ENCODE results near the gene SLC6A11.

SLC6A11 gene

DNA sequence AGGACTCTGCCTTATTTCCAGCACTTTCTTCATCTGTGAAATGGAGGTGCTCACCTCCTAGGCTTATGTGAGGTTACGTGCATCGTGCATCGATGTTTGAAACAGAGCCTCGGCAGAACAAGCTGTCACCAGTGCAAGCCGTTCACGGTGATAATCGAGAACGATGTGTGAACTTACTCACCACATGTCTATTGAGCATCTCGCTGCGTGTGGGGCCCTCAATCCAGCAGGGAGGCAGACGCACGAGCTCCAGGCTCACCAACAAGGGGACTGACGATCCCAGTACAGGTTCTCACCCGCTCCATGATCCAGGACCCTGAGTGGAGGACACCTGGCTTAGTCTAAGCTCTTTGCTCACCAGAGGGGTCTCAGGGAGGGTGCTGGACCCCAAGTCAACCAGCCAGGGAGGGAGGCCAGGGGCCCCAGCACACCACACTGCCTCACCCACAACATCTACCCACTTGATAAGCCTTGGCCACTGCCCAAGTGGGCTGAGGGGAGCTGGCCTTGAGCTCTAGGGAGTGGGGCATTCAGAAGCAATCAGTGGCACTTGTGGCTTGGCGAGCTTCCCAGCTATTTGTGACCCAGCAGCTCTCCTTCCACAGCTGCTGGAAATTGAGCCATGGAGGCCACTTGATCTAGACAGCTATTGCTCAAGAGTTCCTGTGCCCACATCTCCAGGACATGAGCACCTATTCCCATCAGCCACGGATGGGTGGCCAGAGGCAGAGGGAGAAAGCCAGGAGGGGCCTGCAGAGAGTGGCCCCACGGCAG is 142.1 kb downstream of the SLC6A11 start:
- DNase-seq: peak; percentile 62

DNA sequence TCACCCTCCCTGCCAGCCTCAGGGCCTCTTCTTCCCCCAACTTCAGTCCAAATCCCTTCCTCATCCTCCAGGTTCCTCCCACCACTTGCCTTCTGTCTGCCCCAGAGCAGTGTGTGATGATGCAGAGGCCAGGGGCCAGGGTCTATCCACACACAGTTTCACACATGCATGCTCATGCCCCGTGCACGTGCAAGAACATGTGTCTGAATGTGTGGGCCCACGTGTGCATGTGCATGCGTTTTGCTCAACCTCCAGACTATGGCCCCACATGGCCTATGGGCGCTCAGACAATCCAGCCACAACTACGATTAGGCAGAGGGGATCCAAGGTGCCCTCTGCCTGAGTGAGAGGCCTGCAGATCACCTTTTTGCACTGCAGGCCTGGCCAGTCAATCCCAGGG is 144.2 kb downstream of the SLC6A11 start:
- DNase-seq: no peak

DNA sequence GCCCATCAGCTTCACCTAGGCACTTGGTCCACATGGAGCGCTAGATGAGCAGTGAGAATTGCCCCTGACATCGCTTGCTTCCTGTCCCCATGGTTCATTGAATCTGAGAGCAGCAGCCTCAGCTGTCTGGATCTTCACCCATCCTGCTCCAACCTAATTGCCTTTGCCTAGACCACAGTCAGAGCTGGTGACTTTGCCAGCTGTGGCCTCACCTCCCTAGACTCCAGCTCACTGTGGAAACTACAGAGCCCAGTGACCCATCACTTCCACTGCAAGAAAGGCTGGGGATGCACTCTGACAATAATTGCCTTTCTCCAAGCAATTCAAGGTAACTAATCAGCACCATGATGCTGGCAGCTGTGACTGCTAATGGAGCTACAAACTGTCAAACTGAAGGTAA is 145.9 kb downstream of the SLC6A11 start:
- DNase-seq: no peak

DNA sequence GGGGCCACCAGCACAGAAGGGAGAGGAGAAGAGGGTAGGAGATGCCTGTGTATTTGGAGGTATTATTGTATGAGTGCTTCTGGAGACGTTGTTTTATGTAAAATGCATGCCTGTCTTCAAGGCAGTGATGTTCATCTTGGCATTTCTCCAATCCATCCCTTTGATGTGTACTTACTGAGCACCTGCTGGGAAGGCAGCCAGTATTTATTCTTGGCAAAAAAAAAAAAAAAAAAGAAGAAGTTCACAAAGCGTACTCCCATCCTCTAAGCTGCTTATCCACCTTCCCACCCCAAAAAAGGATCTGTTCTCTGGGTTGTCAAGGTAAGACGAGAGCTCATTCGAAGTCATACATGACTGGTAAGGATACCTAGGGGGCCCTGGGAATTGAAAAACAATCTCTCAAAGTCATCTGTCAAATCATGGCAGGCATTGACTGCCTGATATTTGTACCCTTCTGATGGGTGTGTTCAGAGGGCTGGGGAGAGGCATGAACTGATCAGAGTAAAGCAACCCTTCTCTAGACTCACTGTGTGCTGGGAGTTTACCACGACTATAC is 146.5 kb downstream of the SLC6A11 start:
- DNase-seq: no peak

DNA sequence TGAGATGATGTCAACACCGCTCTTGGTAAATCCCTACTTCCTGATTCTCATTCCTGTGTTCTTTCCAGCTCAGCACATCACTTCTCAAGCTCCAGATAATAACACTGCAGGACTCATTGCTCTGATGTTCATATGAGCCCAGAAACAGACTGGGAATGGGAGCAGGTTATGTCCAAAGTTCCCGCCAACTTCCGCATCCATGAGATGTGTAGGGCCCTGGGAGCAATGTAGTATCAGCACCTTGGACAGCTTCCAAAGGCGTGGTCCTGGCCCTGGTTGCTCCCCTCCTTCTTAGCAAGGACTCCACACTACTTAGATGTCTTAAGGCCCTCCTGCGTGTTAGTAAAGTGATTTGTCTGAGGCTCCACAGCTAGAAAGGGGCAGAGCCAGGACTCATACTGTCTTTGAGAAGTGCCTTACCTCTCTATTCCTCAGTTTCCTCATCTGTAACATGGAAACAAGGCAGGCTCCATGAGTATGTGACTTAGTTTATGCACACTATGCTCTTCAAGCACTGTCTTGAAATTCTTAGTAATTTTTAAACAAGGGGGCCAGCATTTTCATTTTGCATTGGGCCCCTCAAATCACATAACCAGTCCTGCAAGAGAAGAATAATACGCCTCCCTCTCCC is 148.6 kb downstream of the SLC6A11 start:
- peak; percentile 48 for DNase-seq

DNA sequence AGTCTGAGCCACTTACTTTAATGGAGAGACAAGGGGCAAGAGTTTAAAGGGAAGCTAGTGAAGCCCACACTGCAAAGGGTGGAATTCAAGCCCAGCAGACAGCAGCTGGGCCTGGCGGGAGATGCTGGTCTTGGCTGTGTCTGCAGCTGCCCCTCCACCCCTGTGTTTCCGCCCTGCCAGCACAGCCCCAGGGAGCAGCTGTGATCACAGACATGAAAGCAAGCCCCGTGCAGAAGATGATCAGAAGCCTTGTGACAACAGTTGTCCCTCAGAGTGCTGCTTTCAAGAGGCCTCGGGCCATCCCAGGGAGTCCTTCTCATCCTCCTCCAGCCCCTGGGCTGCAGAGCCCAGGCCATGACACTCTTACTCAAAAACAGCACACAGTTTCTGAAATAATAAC is 152.4 kb downstream of the SLC6A11 start:
- peak; percentile 71 for DNase-seq

DNA sequence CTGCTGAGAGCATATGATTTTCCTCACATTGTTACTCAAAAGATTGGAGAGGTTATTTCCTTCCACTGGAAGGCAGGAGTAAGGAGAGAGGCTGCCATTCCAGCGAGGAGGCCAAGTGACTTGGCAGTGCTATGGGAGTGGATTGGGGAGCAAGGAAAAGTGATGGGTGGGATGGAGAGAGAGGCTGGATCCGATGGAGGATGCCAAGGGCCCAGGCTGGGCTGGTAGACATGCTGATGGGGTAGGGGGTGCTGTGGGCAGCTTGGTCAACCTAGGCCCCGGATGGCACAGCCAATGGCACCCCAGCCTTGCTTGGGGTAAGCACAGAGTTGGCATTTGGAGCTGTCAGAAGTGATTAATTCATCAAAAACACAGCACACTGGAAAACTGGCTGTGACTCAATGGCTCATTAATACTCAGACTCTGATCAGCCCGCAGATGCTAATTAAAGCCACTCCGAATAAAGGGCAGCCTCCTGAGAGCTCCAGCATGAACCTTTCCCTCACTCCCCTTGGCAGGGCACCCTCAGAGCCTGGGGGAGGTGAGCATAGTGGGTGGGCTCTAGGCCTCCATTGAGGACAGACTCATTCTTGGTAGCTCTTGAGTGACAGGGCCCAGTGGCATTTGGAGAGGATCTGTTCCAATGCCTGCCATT is 154.4 kb downstream of the SLC6A11 start:
- DNase-seq: no peak

DNA sequence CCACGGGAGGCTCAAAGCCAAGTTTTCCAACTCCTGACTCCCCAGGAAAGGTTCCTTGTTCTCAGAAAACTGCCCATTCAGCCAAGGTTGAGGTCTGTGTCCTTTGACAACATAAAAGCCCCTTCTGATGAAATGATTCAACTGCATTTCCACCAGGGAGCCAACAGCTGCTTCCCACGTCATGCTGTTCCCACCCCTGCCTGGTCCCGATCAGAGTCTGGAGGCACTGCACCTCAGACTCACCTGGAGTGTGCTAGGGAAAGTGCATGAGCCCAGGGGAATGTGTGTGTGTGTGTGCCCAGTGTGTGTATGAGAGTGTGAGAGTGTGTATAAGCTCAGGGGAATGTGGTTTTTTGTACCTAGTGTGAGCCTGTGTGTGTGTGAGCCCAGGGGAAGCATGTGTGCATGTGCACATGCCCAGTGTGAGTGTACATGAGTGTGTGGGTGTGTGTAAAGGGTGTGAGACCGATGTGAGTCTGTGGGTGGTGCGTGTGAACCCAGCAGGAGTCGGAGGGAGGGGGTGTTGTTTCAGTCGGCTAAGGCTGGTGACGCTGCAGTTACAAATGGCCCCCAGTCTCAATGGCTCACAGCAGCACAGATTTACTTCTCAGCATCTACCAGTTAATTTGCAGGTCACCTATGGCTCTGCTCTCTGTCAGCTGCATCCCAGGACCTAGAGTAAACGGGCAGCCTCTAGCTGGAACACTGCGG is 156.2 kb downstream of the SLC6A11 start:
- no peak for DNase-seq

DNA sequence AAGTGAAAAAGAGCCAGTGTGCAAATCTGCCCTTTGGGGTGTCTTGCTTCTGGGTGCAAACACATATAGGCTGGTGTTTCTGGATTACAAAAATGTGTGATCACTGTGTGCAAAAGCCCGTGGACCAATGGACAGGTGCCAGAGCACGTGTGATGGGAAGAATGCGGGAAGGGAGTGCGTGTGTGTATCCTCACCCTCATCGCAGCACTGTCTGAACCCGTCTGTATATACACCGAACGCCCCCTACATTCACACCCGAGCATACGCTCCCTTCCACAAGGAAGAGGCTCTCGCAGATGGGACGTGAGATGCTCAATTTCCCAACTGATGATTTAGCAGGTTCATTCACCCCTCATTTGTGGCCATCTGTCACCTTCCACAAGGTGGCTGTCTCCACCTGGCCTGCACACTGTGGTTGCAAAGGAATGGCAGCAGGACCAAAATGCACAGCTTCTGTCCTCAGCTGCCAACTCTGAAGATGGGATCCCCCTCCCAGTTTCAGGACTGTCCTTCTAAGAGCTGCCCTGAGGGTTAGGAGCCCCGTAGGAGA is 157.1 kb downstream of the SLC6A11 start:
- no peak for DNase-seq

DNA sequence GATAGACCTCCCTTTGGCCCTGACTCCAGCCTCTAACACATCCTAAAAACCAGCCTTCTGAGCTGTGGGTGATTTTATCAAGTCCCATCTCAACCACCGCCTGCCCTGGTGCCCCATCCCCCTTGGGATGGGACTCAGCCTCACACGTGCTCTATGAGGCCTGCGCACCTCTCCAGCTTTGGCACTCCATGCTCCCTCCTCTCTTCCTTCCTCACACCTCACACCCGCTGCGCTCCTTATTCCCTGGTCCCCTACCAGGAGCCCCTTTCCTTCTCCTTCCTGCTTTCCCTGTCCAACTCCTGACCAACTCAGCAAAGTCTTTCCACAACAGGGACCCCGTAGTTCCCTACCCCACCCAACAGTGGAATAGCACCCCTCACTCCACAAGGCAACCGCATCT is 158.1 kb downstream of the SLC6A11 start:
- no peak for DNase-seq

DNA sequence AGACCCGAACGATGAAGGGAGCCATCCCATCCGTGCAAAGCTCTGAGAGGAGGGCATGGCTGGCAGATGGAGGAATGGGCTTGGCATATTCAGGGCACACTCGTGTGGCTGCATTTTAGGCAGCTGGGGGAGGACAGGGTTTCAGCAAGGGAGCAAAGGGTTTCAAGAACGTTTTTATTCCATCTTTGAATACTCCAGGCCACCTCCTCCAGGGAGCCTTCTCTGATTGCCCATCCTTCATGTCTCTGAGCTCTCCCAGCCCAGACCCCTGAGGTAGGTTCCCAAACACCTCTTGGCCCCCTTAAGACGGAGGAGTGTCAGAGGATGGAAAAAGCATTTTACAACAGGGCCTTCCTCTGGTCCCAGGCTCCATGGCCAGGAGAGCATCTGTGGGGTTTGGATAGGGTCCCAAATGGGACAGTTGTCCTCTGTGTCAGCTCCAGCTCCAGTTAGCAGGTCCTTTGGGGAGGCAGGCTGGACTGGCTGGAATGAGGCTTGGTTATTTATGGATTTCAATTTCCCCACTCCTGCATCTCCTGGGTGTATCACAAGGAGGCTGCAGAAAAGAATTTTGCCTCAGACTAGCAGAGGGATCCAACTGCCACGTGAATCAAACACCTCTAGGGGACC is 158.8 kb downstream of the SLC6A11 start:
- DNase-seq: no peak

DNA sequence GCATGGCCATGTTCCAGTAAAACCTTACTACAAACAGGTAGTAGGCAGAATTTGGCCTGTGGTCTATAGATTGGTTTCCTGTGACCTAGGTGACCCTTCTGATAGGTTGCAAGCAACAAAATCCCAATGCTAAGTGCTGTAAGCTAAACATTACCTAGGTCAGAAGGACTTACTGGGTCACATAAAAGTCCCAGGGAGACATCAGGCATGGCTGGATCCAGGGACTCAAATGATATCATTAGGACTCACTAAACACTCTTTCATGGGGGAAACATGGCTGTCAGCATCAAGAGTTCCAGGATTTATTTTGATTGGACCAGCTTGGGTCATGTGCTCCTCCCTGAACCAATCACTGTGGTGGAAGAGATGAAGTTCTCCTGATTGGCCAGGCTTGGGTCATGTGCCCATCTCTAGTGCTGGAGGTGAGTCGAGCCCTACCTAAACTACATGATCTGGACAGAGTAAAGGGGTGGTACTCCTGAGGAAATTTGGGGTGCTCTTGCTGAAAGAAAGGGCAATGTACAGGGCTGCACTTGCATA is 159.7 kb downstream of the SLC6A11 start:
- DNase-seq: no peak

DNA sequence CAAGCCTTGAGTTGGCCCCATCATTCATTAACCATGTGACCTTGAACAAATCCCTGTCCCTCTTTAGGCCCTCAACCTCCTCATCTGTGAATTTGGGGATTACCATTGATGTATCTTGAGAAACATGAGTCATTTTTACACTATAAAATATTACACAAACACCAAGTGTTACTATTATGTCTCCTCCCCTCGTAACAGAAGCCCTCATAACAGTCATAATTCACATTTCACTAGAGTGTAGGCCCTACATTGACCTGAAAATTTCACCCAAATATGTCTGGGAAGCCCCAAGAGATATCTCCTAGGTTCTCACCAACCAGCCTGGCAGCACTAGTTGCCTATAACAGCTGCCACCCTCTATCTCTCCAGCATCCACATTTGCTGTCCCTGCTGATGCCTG is 160.7 kb downstream of the SLC6A11 start:
- no peak for DNase-seq

DNA sequence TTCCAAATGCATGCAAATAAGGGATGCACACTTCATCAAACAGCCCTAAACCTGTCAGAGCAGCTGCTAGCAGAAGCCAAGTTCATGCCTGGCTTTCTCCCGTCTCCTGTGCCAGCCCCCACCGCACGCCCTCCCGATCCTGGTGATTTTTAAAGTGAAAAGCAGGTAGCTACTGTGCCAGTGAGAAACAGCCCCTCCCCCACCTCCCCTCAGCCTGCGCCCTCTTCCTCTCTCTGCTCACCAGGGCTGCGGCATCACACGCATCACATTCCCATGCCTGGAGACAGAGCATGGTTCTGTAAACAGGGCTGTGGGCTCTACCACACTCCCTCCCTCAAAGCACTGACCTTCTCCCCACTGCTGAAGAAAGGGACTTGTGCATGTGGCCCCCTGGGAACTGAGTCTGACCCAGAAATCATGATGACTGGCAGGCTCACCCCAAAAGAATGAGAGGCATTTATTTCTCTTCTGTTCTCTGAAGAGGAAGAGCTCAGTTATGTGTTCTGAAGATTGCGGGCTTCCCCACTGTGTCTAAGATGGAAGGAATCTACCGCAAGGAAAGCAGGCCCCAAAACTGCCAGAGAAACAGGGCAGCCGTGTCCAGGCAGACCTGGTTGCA is 162.0 kb downstream of the SLC6A11 start:
- DNase-seq: no peak

DNA sequence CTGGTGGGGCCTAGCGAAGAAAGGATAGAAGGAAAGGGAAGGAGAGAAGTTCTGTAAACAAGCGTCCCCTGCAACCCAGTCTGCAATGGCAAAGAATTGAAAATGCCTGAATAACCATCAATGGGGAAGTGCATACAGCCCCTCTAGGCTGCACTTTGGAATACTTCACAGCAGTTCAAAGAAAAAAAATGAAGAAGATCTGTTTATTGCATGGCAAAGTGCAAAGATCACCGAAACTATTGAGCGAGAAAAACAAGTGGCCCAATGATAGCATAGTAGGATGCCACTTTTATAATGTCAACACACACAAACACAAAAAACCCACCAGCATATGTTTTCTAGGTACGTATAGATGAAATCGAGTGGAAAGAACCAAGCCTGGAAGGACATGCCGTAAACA is 162.9 kb downstream of the SLC6A11 start:
- no peak for DNase-seq

DNA sequence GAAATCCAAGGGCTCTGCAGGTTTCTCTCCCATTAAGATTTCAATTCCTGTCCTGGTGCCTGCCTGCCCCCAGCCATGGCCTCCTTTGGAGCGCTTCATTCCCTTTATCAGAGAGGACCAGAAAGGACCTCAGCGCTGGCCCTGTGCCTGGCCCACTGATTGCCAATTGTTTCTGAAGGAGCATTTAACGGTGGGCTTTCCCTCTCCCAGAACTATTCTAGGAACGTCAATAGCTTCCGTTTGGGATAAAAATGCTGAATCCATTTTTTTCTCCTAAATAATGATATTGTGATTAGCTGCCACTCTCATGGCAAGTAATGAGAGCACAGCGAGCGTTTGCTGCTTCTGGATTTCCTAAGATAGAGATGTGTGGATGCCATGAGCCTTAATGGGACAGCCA is 164.3 kb downstream of the SLC6A11 start:
- DNase-seq: no peak

DNA sequence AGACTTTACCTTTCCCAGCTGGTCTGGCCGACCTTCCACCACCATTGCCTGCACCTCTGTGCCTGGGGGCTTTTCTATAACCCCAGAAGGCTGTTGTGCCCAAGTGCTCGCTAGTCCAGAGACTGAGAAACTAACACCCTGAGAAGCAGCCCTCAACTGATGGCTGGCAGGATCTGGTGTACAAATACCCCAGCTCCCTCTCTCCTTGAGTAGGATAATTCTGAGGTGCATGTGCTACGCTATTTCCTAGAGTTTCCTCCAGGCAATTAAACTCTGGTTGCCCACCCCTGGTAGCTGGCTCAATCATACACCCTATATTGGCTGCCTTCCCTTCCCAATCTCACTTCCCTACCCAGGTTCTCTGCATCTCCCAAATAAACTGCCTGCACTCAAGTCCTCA is 165.0 kb downstream of the SLC6A11 start:
- no peak for DNase-seq

DNA sequence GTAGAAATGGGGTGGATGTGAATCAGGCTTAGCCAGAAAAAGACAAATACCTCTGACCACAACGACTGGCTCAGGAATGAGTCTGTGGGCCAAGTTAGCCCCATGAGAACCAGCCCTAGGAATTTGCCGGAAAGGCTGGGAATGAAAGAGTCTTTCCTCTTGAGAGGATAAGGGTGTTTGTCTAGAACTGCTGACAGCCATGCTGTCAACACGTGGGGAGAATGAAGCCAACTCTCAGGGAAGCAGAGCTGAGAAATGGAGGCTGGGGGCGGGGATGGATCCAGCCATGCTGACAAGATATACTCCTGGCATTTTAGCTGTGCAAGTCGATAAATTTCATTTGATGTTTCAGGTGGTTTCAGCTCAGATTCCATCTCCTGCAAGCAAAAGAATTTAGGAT is 165.9 kb downstream of the SLC6A11 start:
- DNase-seq: no peak

DNA sequence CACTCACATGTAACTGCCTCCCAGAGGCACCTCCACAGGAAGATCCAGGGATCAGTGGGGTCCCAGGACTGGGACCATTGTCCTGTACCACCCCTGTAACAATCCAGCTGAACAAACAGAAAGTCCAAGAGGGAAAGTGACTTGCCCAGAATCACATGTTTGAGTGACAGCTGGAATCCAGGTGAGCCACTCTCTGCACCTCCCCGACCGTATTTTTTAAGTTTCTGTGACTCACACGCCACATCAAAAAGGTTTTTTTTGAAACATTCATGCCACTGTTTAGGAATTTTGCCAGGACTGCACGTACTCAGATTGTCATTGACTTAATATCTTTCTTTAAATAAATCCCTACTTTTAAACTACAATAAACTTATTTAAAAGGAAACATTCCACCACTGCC is 166.8 kb downstream of the SLC6A11 start:
- no peak for DNase-seq

DNA sequence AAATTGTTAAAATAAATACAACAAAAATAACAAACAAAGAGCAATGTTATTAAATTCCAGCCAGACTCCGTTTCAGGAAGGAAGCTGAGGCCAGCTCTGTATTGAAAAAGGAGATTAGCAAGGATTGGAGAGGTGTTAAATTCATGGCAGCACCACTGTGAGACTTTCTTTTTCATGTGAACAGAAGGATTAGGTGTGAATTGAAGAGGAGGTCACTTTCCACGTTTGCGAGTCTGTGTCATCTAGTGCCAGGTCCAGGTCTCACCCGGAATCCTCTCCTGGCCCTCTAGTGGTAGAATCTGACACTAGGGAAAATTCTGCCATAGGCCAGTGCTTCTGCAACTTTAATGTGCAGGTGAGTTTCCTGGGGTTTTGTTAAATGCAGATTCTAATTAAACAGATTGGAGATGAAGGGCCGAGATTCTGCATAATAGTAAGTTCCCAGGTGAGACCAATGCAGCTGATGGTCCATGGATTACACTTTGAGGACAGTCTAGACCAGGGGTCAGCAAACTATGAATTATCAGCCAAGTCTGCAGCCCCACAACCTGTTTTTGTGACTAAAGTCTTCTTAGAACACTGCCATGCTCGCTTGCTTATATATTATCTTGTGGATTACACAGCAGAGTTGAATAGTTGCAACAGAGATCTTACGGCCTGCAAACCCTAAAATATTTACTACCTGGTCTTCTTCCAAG is 167.3 kb downstream of the SLC6A11 start:
- no peak for DNase-seq

DNA sequence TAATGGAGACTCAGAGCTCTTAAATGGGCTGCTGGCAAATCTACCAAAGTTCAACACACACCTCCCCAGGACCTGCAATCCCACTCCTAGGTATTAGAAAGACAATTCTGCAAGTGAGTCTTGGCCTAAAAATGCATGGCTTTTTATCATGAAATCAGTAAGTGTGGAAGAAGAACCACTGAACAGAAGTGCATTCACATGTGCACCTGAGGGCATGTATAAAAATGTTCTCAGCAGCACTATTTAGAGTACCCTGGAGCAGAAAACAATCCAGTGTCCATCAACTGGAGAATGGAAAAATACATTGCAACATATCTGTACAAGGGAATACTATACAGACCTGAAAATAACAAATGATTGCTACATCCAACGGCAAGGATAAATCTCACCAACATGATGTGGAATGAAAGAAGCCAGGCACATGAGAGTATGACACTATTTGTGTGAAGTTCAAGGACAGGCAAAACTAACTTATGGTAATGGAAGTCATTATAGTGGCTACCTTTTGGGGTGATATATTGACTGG is 168.4 kb downstream of the SLC6A11 start:
- DNase-seq: no peak

All from femur (tissue), 1 donor.